HG03432 (cell line): ENCODE results near the gene PPM1H.
A peak's percentile ranks its signal among the peaks of the same experiment; 100 is the strongest.
"Not testable (repeated sequence)": the region's sequence is repeated elsewhere in the genome, so short reads cannot be mapped to it uniquely, and the experiment has no call there.

Experiments used
- ATAC-seq: cut with Tn5 transposase; IDR thresholded peaks from one replicate; pipeline ENCODE4 v1.9.1; 2021; ENCODE audit warnings: mild to moderate bottlenecking, moderate library complexity; ENCODE audit not compliant: unreplicated experiment

The PPM1H gene

DNA sequence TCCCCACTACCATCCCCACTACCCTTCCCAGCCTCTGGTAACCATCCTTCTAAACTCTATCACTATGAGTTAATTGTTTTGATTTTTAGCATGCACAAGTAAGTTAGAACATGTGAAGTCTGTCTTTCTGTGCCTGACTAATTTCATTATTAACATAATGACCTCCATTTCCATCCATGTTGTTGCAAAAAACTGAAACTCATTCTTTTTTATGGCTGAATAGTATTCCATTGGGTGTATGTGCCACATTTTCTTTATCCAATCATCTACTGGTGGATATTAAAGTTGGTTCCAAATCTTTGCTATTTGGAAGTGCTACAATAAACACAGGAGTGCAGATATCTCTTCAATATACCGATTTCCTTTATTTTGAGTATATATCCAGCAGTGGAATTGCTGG, 13.2 kb upstream of the PPM1H start:
- ATAC-seq = no peak

DNA sequence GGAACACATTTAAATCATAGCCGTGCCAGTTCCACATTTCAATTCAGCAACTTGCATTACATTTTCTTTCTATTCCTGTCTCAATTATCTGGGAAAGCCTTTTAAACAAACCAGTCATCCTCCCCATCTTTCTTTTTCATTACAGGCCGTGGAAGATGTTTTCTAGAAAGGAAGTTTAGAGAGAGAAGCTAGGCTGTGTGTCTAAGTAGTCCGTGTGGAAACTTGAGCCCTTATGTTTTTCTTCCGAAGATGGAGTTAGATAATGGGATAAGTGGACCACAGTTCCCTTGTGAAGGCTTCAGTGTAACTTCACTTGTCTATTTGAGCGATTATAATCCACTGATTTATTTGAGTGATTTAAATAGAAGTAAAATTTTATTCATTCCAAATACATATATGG, 12.4 kb upstream of the PPM1H start:
- no peak for ATAC-seq

DNA sequence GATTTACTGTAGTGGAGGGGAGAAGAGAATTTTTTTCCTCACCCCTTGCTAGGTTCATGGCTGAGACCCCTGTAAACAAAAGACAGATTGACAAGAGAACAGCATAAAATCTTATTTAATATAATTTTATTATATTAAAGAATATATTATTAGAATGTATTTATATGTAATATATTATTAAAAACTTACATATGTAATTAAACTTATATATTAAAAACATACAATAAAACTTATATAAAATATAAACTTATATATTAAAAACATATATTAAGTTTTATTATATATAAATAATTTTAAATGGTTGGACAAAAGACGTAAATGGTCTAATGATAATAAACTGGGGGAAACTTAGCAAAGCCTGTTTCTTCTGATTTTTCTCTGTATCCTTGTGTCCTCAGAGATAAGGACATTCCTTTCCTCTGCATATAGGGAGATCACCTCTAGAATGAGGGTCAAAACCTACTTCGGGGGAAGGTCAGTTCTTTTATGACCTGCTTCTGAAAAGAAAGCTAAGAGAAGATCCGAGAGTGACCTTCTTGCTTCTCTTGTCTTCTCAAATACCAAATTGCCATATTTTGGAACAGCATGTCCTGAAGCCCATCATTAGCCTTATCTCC, 8.9 kb upstream of the PPM1H start:
- ATAC-seq = no peak

DNA sequence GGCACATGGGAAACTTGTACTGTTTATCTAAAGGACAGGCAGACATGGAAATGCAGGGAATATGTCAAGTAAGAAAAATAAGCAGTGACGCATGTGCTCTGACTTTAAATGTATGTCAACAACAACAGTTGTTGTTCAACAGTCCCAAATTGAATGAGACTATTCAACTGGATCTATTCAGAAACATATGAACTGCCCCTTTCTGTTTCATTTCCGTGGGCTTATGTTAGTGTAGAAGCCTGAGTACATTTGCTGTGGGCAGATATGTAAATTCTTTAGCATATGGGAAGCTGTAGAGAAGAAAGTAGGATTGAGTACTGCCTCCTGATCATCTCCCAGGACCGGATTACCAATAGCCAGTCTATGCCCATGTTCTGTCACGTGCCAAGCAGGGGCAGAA, 7.4 kb upstream of the PPM1H start:
- not testable (repeated sequence) for ATAC-seq

DNA sequence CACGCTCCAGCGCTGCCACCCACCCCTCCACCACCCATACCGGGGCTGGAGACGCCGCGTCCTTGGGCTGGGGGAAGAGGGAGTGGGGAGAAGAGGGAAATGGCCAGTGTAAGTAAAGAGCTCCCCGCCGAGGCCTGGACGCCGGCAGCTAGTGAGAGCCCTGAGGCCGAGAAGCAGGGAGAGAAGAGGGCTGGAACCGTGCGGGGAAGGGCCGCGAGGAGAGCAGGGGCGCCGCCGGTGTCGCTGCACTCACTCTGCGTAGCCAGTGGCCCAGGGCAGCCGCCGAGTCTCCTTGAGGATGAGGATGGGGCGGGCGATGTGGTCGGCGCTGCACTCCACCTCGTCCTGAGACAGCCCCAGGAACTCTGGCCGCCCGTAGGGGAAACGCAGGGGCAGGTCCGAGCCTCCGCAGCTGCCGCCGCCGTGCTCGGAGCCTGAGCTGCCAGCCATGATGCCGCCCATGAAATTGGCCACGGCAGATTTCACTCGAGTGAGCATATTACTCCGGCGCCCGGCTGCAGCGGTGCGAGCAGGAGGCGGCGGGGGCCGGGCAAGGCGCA, 631 bp downstream of the PPM1H start:
- ATAC-seq = peak; percentile 51

DNA sequence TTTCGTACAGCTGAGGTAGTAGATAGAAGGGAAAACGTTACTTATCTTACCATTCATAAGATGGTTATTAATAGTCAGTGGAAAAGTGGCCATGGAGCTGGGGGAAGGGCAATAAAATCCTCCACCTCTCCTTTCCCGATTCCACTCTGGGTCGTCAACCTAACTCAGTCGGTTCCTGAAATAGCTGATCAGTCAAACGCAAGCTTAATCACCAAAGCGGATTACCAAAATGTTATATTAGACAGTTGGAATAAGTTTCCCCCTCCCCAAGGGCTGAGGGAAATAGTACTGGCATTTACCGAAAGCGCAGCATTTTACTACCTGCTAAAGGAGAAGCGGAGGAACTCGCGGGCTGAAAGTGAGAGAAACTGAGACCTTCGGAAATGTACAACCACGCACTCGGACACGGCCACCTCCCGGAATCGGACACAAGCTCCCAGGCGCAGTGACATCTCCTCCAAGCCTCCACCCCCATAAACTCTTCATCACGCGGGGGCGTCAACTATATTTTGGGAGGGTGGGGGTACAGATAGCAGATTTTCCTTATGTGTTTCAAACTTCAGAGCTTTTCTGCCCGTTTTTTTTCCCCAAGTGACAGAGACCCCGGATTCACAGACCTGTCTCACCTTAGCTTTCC, 1.2 kb downstream of the PPM1H start:
- no peak for ATAC-seq

DNA sequence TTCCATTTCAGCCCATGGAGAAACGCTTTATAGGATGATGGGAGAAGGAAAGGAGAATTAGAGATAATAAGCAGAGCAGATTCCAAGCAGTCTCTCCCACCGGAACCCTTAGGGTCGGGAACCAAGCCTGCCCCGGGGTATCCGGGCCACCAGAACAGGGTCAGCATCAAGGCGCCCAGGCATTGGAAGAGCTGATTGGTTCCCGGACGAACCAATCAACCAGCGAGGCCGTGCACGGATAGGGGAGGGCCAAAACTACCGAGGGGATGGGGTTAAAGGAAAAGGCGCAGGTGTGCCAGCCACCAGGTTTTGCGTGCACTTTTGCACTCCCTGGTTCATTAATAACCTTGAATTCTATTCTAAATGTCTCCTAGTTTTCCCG, 1.7 kb downstream of the PPM1H start:
- no peak for ATAC-seq

DNA sequence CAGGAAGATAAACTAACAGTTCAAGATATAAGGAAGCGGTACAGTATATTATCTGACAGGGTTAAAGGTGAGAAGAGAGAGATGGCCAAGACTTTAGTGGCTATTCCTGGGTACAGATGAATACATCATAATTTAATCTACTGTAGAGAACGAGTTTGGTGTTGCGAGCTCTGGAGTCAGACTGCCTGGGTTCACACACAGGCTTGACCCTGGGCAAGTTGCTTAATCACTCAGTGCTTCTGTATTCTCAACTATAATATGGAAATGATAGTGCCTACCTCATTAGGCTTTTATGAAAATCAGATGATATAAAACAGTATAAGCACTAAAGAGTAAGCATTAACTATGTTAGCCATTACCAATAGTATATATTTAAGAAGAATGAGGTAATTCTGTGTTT, 3.5 kb downstream of the PPM1H start:
- no peak for ATAC-seq

DNA sequence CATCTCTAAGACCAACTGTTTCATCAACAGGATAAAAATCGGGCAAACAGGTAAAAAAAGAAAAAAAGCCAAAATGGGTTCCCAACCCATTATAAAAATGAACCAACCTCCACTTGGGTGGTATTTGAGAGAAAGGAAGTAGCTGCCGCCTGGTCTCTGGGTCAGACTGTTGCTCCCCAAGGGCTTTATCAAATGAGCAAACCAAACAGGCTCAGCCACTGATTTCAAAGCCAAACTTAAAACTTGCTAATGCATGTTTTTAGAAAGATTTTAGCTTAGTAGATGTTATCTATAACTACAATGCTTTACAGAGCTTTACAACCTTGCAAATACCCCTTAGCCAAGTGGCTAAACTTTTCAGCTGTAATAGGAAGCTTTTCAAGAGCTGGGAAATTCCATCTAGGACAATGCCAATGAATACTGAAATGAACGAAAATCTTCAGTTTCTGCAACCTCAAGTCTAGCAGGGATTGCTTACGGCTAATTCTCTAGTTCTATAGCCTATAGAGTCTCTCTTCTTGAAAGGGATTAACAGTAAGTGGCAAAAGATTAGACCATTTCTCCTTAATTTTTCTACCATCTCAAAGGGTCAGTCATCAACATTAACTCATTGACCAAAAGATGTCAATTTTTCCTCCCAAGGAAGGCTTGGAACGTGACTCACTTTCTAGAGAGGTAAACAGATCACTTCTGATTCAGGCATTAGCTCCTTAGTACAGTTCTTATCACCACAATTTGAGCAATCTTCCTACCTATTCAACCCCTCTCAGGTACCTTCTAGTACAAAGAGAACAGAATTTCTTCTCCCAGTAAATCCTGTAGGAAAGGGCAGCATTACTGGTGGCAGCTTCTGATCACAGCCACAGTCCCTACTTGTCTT, 4.2 kb downstream of the PPM1H start:
- no peak for ATAC-seq

DNA sequence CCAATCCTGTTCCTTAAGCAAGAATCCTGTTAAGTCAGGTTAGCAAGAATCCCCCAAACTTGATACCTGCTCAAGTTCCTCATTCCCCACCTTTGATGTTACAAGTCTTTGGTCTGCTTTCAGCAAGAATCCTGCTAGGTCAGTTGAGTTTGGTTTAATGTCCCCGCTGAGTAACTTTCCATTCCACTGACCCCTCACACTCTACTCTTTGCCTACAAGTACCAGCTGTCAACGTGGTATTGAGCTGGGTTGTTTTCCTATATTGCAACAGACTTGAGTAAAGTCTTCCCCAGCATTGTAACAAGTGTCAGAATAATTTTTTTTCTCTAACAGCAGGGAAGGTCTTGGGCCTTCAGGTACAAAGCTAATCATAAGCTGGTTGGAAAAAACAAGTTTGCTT, 6.3 kb downstream of the PPM1H start:
- ATAC-seq = no peak

DNA sequence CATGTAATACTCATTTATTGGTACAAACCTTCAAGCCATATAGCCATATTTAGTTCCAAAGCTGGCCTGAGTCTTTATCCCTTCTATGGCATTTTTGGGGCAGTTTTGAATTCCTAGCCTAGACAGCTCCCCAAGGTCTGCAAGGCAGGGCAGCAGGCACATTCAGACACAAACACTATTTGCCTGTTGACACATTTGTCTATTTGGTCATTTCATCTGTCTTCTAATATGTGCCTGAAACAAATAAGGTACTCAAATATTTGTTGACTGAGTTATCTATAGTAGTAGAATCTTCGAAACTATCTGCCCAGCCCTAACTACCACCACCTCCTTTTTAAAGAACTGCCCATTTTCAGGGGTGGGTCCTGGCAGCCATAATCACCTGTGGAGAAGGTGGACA, 9.3 kb downstream of the PPM1H start:
- ATAC-seq = no peak

DNA sequence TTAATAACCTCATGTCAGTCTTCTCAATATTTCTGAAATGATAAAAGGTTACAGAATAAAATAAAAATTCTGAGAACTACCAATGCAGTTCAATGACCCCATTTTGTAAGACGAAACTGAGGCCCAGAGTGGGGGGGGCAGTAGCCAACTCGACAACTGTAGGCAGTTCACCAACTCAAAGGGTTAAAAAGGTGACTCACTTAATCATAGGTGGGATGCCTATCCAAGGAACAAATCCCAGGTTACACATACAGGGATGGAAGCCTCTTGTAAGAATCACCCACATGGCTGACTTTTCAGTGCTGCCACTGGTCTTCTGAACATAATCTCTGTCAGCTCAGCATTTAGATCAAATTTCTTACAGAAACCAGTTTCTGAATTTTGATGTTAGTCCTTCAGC, 10.9 kb downstream of the PPM1H start:
- no peak for ATAC-seq

DNA sequence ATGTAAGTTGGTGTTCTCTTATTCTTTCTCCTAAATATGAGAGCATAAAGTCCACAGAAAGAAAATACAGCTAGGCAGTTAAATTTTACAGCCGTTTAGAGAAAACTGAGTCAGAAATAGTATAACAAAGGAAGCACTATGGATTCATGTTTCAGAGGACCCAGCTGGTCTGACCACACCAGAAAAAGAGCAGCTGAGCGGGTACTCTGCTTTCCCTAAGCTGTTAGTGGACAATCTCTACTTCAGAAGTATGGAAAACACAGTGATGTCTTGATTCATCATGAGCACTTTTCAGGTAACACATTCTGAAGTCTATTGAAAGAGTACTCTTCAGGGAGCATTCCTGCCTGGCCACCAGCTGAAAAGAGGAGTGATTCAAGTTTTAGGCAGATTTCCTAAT, 12.4 kb downstream of the PPM1H start:
- ATAC-seq = no peak

DNA sequence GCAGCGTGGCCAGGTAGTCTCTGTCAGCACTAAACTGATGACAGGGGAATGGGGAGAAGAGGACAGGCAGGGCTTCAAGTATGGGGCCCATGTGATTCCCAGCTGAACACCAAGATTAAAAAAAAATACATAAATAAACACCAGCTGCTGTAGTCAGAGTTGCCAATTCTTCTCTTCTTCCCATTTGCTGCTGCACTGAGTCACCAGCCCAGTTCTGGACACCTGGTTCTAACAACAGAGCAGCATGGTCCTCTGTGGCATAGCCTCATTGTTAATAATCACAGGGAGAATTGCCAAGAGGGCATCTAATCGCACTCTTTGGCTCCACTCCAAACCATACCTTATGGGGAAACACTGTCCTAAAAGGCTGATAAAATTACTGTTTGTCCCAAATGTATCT, 15.1 kb downstream of the PPM1H start:
- ATAC-seq = no peak

DNA sequence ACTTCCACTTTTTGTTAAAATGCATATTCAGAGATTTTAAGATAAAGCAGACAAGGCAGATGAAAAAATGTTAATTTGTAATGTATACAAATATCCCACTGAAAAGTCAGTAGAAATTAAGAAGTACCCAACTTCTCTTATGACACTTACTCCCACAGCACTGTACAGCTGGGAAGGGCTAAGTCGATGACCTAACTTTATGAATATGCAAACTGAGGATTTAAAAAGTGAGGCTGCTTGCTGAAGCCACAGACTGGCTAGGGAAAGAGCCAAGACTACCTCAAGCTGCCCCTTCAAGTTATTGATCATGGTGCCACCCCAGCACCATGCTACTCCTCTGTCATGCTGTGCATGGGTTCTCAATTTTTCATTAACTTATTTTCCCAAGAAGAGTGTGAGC, 17.0 kb downstream of the PPM1H start:
- ATAC-seq = no peak

DNA sequence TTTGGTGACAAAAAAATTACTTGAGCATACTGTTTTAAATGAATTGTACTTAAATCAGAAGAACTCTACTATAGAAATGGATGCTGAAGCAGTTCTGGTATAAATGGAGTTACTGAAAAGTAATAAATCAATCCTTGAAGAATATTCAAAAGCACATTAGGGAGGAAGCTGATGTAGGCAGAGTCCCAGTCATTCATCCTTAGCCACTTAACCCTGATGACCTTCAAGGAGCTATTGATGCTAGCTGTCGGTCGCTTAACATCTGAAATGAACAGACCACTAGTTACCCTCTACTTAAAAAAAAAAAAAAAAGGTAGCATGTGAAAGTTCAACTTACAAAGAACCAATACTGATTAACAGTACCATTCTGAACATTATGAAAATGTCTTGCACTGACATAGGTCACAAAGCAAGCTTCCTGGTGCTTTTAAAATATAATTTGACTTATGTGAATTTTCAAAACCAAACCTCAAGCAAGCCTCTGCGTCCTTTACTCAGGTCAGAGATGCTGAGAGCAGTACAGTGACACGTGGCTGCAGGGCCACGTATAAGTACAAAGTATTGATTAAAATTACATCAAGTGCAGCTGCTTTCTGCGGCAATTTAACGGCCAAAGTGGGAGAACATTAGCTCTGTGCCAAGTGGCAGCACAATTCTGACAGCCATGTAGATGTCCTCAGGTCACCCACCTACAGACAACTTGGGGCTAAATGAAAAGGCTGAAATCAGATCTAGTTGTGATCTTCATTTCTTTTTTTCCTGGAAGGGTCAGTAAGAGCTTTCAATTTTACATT, 18.1 kb downstream of the PPM1H start:
- no peak for ATAC-seq

DNA sequence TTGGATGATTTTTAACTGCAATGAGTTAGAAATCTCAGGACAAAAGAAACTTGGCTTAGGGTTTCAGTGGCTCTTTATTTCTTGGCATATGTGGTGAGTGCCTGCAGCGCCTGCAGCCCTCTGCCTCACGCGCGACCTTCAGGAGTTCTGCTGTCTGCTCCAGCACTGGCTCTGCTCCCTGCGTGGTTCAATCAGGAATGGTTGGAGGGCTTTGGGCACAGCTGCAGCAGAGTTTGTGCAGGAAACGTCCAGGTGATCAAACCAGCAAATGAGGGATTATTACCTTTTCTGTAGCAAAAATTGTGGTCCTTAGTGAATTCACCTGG, 19.8 kb downstream of the PPM1H start:
- ATAC-seq = no peak

DNA sequence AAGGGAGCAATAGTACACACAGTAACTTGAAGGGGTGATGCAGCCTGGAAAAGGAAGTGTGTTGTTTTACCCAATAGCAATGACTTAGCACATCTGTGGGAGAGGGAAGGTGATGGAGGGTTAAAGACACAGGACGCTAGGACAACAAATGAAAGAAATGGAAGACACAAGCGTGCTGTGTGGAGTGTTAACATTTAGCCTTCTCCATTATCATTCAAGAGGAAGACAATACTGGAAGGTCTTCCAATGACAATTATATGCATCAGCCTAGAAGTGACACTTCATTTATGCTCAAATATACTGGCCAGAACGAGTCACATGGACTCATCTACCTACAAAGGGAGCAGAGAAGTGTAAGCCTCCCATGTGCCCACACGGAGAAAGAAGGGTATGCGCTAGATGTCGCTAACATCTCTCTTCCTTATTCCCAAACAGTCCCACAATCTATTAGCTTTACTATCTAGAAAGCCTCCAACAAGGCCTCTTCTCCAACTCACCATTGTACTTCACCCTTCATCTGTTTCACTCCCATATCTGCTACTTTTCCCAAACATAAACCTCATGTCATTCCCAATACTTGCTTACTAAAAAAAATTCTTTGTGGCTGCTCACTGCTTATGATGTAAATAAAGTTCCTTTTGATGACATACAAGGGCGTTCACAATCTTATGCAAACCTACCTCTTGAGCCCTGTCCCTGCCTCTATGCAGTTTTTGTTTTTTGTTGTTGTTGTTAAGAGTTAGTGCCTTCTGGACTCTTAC, 20.3 kb downstream of the PPM1H start:
- no peak for ATAC-seq

DNA sequence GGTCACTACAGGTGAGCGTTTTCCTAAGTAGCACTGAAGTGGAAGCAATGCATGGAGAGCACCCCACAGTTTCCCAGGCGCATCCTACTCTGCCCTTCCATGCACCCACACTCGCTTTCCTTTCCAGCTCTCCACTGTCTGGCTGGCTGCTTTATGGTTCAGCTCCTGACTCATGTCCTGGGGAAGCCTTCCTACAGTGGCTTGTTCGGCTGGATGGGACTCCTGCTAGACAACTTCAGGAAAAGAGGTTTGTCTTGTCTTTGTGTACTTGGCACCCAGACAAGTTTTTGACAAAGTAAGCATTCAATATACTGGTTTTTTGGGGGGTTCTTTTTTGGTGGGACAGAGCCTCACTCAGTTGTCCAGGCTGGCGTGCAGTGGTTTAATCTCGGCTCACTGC, 21.6 kb downstream of the PPM1H start:
- ATAC-seq = no peak

DNA sequence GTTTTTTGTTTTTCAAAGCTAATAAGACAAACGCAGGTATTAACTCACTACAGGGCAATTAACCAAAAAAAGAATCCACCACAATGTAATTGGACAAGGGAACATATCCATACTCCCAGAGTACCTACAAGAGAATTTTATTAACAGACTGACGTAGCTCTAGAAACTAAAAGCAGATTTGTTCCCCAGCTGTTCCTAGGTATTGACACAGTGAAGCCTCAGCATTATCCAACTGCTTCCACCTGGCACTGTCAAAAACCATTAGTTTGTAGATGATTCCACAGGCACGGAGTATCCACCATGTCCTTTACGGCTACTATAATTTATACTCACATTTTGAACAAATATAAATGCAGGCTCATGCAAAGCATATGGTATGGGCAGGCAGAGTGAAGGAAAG, 22.3 kb downstream of the PPM1H start:
- ATAC-seq = no peak

DNA sequence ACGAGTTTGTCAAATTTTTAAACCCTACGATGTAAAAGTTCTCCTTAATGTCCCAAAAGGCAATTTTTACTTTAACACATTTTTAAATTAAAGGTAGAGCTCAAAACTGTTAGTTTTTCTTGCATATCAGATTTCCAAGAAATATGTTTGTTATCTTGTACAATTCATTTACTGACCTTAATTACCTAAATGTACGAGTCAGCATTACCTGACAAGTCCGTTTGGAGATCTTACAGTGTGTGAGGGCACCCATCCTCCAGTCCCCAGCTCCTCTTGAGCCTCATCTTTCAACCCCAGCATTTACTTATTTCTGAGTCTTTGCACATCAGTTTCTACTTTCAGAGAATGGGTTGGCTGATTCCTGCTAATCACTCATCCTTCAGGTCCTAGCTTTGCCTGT, 23.7 kb downstream of the PPM1H start:
- no peak for ATAC-seq
